ENCODE measurements around the gene AMD1.
"Not testable (repeated sequence)": the region's sequence is repeated elsewhere in the genome, so short reads cannot be mapped to it uniquely, and the experiment has no call there.

The AMD1 gene
- total RNA-seq, result 291 to 479 (median 442) reads per million in 3 donors

DNA sequence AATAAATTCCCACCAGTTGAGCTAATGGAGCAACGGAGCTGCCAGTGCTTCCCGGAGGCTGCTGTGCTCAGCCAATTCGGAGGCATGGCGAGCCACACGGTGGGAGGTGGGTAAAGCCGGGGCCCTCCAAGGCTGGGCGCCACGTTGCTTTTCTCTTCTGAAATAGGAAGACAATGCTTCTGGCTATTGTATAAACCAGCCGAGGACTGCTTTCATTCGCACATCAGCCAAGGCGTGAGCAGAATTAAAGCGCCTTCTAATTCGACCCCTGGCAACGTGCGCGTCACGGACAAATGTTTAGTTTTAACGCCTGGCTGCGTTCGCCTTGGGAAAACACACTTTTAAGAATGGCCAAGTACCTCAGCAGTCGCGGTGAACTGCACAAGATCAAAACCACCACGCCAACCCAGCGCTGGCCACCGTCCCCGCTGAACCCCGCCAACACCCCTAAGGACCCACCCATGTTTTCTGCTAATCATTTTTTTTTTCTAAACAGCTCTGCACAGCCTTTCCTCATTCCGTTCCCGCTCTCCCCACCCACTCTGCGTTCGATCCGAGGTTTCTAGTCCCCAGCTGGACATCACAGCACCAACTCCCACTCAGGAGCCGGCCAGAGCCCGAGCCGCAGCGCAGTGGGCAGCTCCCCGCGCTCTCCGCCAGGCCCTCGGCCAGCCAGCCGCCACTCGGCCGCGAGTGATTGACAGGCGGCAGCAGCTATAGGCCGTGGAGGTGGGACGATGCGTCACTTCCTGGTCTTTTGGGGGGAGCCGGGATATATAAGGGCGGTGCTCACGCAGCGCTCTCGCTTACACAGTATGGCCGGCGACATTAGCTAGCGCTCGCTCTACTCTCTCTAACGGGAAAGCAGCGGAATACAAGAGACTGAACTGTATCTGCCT lies at the start of gene AMD1:
TSS of gene AMD1 (plus strand) at position 805 of the 899 bp plus-strand sequence. CDS start 321 bp downstream, outside the sequence.
- peak within 1 kb of the TSS; percentile 92 for H3K4me3 ChIP-seq (ENCODE audit: insufficient read depth, low read depth, low read length, poor library complexity, severe bottlenecking)
- peak within 1 kb of the TSS; percentile 87 for H3K27ac ChIP-seq (ENCODE audit: insufficient read depth, low read length, poor library complexity, severe bottlenecking)
- no peaks in the 10 kb centered on the region for H3K9me3 ChIP-seq (ENCODE audit: control insufficient read depth, low read length)
- DNase-seq, result peak; percentile 90 to 92 (median 92)
- H3K36me3 ChIP-seq (ENCODE audit: control insufficient read depth, insufficient read depth, low read length), result no peaks in the 10 kb centered on the region
- peaks cover 16% of the 10 kb centered on the region for H3K4me1 ChIP-seq (ENCODE audit: control insufficient read depth, insufficient read depth, low read length, poor library complexity, severe bottlenecking)
- H3K27me3 ChIP-seq (replicated peaks; ENCODE audit: control insufficient read depth, insufficient read depth, low read length, poor library complexity, severe bottlenecking), result no peaks in the 10 kb centered on the region

DNA sequence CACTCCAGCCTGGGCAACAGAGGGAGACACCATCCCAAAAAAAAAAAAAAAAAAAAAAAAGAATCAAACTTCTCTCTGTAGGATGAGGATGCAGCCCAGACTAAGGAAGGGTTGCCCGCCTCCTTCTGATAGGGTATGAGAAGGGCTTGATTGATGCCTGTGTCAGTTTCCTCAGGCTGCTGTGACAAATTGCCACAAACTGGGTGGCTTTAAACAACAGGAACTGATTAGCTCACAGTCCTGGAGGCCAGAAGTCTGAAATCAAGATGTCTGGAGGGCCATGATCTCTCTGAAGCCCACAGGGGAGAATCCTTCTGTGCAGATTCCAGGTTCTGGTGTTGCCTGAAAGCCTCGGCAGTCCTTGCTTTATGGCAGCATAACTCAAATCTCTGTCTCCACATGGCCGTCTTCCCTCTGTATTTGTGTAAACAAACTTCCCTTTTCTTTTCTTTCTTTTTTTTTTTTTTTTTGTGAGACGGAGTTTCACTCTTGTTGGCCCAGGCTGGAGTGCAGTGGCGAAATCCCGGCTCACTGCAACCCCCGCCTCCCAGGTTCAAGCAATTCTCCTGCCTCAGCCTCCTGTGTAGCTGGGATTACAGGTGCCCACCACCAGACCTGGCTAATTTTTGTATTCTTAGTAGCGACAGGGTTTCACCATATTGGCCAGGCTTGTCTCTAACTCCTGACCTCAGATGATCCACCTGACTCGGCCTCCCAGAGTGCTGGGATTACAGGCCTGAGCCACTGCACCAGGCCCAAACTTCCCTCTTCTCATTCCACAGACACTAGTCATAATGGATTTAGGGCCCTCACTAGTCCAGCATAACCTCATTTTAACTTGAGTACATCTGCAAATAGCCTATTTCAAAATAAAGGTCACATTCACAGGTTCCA lies 48.1 kb upstream of the AMD1 start:
- Histone ChIP-seq H3K27ac (ENCODE audit: insufficient read depth, low read length, poor library complexity, severe bottlenecking) (no peak overlapping the region), H3K4me3 (ENCODE audit: insufficient read depth, low read depth, low read length, poor library complexity, severe bottlenecking) (no peak overlapping the region), H3K27me3 (replicated peaks; ENCODE audit: control insufficient read depth, insufficient read depth, low read length, poor library complexity, severe bottlenecking) (no peaks in the 10 kb centered on the region)

GRCh38 chr6:110828396-110828795 lies 46.2 kb upstream of the AMD1 start:
- no peak overlapping the region for H3K27ac ChIP-seq (ENCODE audit: insufficient read depth, low read length, poor library complexity, severe bottlenecking)
- DNase-seq, result no peak
- no peaks in the 10 kb centered on the region for H3K27me3 ChIP-seq (replicated peaks; ENCODE audit: control insufficient read depth, insufficient read depth, low read length, poor library complexity, severe bottlenecking)
- H3K9me3 ChIP-seq (ENCODE audit: control insufficient read depth, low read length), result no peaks in the 10 kb centered on the region
- H3K4me3 ChIP-seq (ENCODE audit: insufficient read depth, low read depth, low read length, poor library complexity, severe bottlenecking), result no peak overlapping the region
- no peaks in the 10 kb centered on the region for H3K36me3 ChIP-seq (ENCODE audit: control insufficient read depth, insufficient read depth, low read length)
- no peaks in the 10 kb centered on the region for H3K4me1 ChIP-seq (ENCODE audit: control insufficient read depth, insufficient read depth, low read length, poor library complexity, severe bottlenecking)

More for the DNA sequence above, 48.1 kb upstream of the AMD1 start:
- Histone ChIP-seq H3K36me3 (ENCODE audit: control insufficient read depth, insufficient read depth, low read length) (no peaks in the 10 kb centered on the region), H3K4me1 (ENCODE audit: control insufficient read depth, insufficient read depth, low read length, poor library complexity, severe bottlenecking) (no peaks in the 10 kb centered on the region), H3K9me3 (ENCODE audit: control insufficient read depth, low read length) (no peaks in the 10 kb centered on the region)
- DNase-seq, result no peak

DNA sequence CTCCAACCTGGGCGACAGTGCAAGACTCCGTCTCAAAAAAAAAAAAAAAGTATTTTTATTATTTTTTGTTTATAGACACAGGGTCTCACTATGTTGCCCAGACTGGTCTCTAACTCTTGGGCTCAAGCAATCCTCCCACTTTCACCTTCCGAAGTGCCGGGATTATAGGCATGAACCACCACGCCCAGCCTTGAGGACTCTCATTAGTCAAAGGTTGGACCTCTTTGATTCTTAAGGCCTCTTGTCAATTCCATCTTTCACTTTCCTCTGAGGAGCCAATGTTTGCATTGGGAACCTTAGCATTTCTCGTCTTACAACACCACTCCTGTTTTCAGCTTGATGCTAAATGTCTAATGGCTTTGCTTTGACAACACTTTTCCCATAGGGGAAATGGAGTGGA lies 43.2 kb upstream of the AMD1 start:
- no peaks in the 10 kb centered on the region for H3K27me3 ChIP-seq (replicated peaks; ENCODE audit: control insufficient read depth, insufficient read depth, low read length, poor library complexity, severe bottlenecking)
- DNase-seq, result no peak
- no peaks in the 10 kb centered on the region for H3K4me1 ChIP-seq (ENCODE audit: control insufficient read depth, insufficient read depth, low read length, poor library complexity, severe bottlenecking)
- H3K4me3 ChIP-seq (ENCODE audit: insufficient read depth, low read depth, low read length, poor library complexity, severe bottlenecking), result no peak overlapping the region
- no peak overlapping the region for H3K27ac ChIP-seq (ENCODE audit: insufficient read depth, low read length, poor library complexity, severe bottlenecking)
- no peaks in the 10 kb centered on the region for H3K36me3 ChIP-seq (ENCODE audit: control insufficient read depth, insufficient read depth, low read length)
- no peaks in the 10 kb centered on the region for H3K9me3 ChIP-seq (ENCODE audit: control insufficient read depth, low read length)

- Histone ChIP-seq H3K27ac (ENCODE audit: insufficient read depth, low read length, poor library complexity, severe bottlenecking) (no peak overlapping the region), H3K36me3 (ENCODE audit: control insufficient read depth, insufficient read depth, low read length) (no peaks in the 10 kb centered on the region), H3K4me1 (ENCODE audit: control insufficient read depth, insufficient read depth, low read length, poor library complexity, severe bottlenecking) (no peaks in the 10 kb centered on the region), H3K4me3 (ENCODE audit: insufficient read depth, low read depth, low read length, poor library complexity, severe bottlenecking) (no peak overlapping the region), H3K27me3 (replicated peaks; ENCODE audit: control insufficient read depth, insufficient read depth, low read length, poor library complexity, severe bottlenecking) (no peaks in the 10 kb centered on the region), H3K9me3 (ENCODE audit: control insufficient read depth, low read length) (no peaks in the 10 kb centered on the region)
- no peak for DNase-seq
These were observed 40.8 kb upstream of the AMD1 start for GRCh38 chr6:110833831-110834230.

DNA sequence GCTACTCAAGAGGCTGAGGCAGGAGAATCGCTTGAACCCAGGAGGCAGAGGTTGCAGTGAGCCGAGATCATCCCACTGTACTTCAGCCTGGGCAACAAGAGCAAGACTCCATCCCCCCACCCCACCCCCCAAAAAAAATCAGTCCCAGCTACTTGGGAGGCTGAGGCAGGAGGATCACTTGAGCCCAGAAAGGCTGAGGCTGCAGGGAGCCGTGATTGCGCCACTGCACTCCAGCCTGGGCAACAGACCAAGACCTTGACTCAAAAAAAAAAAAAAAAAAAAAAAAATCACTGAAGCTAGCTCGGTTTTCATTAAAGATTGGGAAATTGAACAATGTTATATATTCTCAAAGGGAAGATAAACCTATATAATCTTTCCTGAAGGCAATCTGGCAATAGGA lies 38.8 kb upstream of the AMD1 start:
- H3K4me3 ChIP-seq (ENCODE audit: insufficient read depth, low read depth, low read length, poor library complexity, severe bottlenecking); H3K4me1 ChIP-seq (ENCODE audit: control insufficient read depth, insufficient read depth, low read length, poor library complexity, severe bottlenecking); H3K9me3 ChIP-seq (ENCODE audit: control insufficient read depth, low read length); H3K27me3 ChIP-seq (replicated peaks; ENCODE audit: control insufficient read depth, insufficient read depth, low read length, poor library complexity, severe bottlenecking); H3K36me3 ChIP-seq (ENCODE audit: control insufficient read depth, insufficient read depth, low read length); DNase-seq; H3K27ac ChIP-seq (ENCODE audit: insufficient read depth, low read length, poor library complexity, severe bottlenecking): not testable (repeated sequence)

GRCh38 chr6:110841266-110841665 lies 33.3 kb upstream of the AMD1 start:
- no peaks in the 10 kb centered on the region for H3K9me3 ChIP-seq (ENCODE audit: control insufficient read depth, low read length)
- no peaks in the 10 kb centered on the region for H3K27me3 ChIP-seq (replicated peaks; ENCODE audit: control insufficient read depth, insufficient read depth, low read length, poor library complexity, severe bottlenecking)
- DNase-seq, result no peak
- H3K27ac ChIP-seq (ENCODE audit: insufficient read depth, low read length, poor library complexity, severe bottlenecking), result no peak overlapping the region
- no peaks in the 10 kb centered on the region for H3K4me1 ChIP-seq (ENCODE audit: control insufficient read depth, insufficient read depth, low read length, poor library complexity, severe bottlenecking)
- no peak overlapping the region for H3K4me3 ChIP-seq (ENCODE audit: insufficient read depth, low read depth, low read length, poor library complexity, severe bottlenecking)
- H3K36me3 ChIP-seq (ENCODE audit: control insufficient read depth, insufficient read depth, low read length), result no peaks in the 10 kb centered on the region

GRCh38 chr6:110849781-110850180 lies 24.8 kb upstream of the AMD1 start:
- H3K4me1 ChIP-seq (ENCODE audit: control insufficient read depth, insufficient read depth, low read length, poor library complexity, severe bottlenecking), result no peaks in the 10 kb centered on the region
- no peak overlapping the region for H3K27ac ChIP-seq (ENCODE audit: insufficient read depth, low read length, poor library complexity, severe bottlenecking)
- no peaks in the 10 kb centered on the region for H3K36me3 ChIP-seq (ENCODE audit: control insufficient read depth, insufficient read depth, low read length)
- H3K27me3 ChIP-seq (replicated peaks; ENCODE audit: control insufficient read depth, insufficient read depth, low read length, poor library complexity, severe bottlenecking), result no peaks in the 10 kb centered on the region
- H3K9me3 ChIP-seq (ENCODE audit: control insufficient read depth, low read length), result no peaks in the 10 kb centered on the region
- DNase-seq, result no peak
- no peak overlapping the region for H3K4me3 ChIP-seq (ENCODE audit: insufficient read depth, low read depth, low read length, poor library complexity, severe bottlenecking)

- Histone ChIP-seq H3K36me3 (ENCODE audit: control insufficient read depth, insufficient read depth, low read length) (no peaks in the 10 kb centered on the region), H3K4me1 (ENCODE audit: control insufficient read depth, insufficient read depth, low read length, poor library complexity, severe bottlenecking) (no peaks in the 10 kb centered on the region)
- no peak for DNase-seq
These were observed 21.8 kb upstream of the AMD1 start for GRCh38 chr6:110852773-110853172.

More at GRCh38 chr6:110852773-110853172, 21.8 kb upstream of the AMD1 start:
- H3K27me3 ChIP-seq (replicated peaks; ENCODE audit: control insufficient read depth, insufficient read depth, low read length, poor library complexity, severe bottlenecking), result no peaks in the 10 kb centered on the region
- H3K27ac ChIP-seq (ENCODE audit: insufficient read depth, low read length, poor library complexity, severe bottlenecking), result no peak overlapping the region
- no peak overlapping the region for H3K4me3 ChIP-seq (ENCODE audit: insufficient read depth, low read depth, low read length, poor library complexity, severe bottlenecking)
- no peaks in the 10 kb centered on the region for H3K9me3 ChIP-seq (ENCODE audit: control insufficient read depth, low read length)
